HG03460 (cell line): ENCODE measurements around the gene SLC35E2B.
"Not testable (repeated sequence)": the region's sequence is repeated elsewhere in the genome, so short reads cannot be mapped to it uniquely, and the experiment has no call there.

Experiments
- ATAC-seq: cut with Tn5 transposase; IDR thresholded peaks from one replicate; pipeline ENCODE4 v1.9.1; 2021; ENCODE audit not compliant: unreplicated experiment

SLC35E2B gene

DNA sequence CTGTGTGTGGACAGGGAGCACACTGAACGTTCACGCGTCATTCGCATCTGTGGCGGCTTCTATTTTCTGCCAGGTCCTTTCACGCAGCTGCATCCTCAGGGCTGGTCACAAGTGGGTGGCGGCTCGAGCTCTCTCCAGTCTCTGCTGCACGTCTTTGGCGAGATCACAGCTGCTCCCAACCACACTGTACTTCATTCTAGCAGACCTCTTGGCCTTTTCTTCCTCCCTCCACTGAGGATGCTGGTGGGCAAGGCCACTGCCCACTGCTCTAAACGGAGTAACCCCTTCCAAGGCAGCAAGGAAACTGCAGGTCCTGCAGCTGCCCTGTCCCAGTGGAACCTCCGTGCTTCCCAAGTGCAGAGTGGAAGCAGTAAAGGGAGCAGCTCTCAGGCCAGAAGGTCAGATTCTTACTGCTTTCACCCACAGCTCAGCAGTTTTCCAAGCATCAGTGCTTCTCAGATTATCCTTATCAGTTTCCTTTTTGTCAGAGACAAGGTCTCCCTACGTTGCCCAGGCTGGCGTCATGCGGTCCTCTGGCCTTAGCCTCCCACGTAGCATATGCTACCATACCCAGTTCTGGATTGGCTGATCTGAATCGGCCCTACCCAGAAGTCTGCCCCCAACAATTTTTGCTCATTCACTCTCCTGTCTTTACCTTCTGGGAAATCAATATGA is 44.9 kb downstream of the SLC35E2B start:
- not testable (repeated sequence) for ATAC-seq

DNA sequence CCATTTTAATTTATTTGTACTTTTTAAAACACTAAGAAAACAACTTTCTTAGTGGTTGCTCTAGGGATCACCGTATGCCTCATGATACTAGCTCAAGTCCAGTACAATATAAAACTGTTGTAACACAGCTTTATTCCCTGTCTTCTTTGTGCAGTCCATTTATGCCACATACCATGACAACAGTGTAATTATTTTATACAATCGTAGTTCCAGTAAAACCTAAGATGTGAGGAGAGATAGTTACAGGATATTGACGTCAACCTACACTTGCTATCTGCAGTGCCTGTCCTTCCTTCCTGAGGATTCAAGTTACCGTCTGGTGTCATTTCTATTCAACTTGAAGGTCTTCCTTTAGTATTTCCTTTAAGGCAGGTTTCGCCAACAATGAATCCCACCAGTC is 46.3 kb downstream of the SLC35E2B start:
- not testable (repeated sequence) for ATAC-seq

DNA sequence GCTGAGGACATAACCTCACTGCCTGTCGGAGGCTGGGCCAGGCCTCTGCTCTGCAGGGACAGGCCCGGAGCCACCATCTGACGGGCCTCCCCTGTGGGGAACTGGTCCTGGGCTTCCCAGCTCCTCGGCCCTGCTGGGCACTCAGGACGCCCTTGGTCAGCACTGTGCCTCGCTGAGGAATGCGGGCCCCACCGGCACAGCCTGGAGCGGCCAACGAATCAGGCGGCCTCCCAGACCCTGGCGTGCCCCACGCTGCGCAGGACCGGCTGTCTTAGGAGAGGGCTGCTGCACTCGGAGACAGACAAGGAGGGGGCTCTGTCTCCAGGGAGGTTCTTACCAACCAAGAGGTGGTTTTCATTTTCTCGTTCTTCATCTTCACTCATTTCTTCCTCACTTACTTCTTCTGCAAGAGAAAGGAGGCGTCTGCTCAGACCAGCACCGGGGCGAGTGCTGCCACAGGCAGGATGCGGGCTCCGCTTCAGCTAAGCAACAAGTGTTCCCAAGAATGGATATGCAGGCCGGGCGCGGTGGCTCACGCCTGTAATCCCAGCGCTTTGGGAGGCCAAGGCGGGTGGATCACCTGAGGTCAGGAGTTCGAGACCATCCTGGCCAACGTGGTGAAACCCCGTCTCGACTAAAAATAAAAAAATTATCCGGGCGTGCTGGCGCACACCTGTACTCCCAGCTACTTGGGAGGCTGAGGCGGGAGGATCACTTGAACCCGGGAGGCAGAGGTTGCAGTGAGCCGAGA is 51.7 kb downstream of the SLC35E2B start:
- not testable (repeated sequence) for ATAC-seq

DNA sequence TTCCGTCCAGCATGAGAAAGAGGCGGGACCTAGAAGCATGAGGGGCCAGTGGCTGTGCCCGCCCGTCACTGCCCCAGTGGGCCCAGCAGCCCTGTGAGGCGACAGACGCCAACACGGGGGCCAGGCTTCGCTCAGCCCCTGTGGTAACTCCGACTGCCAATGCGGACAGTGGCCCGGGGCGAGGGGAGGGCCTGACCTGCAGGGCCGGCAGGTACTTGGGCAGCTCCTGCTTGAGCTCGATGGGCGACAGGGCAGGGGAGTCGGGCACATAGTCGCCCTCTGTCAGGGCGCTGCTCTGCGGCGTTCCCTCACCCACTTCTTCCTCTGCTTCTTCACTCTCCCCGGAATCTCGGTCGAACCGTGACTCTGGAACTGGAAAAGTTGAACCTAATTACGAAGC is 52.5 kb downstream of the SLC35E2B start:
- not testable (repeated sequence) for ATAC-seq

DNA sequence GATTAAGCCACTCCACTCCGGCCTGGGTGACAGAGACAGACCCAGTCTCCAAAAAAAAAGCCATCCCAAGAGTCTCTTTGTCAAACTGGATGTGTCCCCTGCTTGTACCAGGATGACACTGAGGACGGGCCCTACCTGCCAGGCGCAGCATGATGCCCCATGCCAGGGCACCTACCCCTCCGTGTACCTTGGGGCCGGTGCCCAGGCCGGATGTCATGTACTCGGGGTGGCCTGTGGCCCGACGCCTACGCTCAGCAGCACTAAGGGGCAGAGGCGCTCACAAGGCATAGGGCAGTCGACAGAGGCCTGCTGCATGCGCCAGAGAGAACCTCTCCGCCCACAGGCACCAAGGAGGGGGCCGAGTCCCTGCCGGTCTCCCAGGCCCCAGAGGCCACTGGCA is 53.2 kb downstream of the SLC35E2B start:
- not testable (repeated sequence) for ATAC-seq

DNA sequence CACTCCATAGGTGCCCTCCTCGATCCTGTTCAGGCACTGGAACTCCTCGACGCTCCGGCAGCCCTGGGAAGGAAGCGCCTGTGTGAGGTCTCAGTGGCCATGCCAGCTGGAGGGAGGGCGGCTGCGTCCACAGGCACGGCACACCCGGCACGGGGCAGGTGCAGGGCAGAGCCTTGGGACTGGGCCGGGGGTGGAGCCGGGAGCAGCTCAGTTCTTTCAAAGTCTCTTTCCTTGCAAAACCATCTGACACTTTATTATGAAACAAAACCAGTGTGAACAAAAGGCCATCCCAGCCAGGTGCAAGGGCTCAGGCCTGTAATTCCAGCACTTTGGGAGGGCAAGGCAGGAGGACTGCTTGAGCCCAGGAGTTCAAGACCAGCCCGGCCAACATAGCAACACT is 54.1 kb downstream of the SLC35E2B start:
- ATAC-seq: not testable (repeated sequence)

DNA sequence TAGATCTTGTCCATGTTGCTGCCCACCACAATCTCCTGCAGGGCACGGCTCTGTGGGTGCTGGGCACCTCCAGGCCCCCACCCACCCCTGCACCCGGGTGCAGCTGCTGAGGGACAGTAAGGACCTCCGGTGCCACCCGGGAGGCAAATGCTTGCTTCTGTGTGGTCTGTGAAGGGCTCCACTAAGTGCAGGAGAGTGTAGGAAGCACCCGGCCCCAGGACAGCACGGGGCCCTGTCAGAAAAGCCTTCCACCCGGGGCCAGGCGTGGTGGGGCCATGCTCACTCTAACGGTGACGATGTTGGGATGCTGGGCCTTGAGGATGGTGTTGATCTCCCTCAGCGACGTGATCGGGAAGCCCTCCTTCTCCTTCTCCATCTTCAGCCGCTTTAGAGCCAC is 55.1 kb downstream of the SLC35E2B start:
- ATAC-seq: not testable (repeated sequence)

DNA sequence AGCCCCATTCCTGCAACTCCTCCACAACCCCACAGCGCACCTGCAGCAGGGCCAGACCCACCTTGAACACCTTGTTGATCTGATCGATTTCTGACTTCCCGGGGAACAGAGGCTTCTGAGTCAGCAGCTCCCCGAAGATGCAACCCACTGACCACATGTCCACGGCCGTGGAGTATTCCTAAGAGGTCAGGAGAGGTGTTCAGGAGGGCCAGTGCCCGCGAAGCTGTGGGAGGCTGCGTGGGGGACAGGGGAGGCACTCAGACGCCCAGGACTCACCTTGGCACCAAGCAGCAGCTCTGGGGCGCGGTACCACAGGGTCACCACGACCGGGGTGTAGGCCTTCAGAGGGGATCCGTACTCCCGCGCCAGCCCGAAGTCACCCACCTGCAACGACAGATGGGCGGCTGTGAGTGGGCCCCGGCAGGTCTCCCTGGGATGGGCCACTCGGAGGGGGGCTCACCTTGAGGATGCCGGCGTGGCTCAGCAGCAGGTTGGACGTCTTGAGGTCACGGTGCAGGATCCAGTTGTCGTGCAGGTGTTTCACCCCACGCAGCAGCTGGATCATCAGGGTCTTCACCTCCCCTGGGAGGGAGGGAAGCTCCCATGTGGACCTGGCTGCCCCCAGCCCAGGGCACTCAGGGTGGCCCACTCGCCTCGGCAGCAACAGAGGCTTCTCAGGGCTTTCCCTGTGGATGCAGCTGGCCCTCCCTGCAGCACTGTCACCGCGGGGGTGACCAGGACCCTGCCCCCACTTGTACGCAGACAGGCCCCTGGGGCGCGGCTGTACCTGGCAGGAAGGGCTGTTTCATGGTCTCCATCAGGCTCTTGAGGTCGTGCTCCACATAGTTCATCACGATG is 55.7 kb downstream of the SLC35E2B start:
- ATAC-seq: not testable (repeated sequence)

DNA sequence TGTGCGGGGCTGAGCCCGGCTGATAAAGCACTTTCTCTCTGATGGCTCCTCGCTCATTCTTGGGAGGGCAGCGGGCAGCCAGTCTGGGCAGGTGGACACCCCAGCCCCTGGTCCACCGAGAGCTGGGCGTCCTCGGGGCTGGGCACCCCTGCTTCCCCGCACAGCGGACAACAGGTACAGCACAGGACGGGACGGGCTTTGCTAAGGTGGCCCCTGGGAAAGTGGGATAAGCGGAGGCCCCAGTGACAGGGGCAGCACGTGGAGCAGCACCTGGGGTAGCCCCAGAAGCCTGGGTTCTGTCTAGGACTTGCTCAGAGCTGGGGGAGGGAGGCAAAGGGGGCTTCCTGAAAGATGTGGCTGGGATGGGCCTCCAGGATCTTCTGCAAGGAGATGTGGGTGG is 58.0 kb downstream of the SLC35E2B start:
- ATAC-seq: not testable (repeated sequence)

DNA sequence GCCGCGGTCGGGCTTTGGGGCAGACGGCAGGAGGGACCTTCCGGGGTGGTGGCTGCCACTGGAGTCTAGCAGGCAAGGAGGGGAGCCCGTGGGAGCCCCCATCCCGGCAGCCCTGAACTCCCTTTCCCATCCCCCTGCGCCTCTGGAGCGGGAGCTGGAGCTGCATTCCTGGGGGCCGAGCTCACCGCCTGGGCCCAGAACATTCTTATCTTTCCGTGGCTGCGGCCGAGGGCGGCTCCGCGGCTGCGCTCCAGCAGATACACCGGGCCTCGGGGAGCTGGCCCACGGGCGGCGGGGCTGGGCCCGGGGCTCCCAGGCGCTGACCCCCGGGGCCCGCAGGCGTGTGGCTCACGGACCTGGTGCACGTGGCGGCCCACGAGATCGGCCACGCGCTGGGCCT is 59.2 kb downstream of the SLC35E2B start:
- not testable (repeated sequence) for ATAC-seq

DNA sequence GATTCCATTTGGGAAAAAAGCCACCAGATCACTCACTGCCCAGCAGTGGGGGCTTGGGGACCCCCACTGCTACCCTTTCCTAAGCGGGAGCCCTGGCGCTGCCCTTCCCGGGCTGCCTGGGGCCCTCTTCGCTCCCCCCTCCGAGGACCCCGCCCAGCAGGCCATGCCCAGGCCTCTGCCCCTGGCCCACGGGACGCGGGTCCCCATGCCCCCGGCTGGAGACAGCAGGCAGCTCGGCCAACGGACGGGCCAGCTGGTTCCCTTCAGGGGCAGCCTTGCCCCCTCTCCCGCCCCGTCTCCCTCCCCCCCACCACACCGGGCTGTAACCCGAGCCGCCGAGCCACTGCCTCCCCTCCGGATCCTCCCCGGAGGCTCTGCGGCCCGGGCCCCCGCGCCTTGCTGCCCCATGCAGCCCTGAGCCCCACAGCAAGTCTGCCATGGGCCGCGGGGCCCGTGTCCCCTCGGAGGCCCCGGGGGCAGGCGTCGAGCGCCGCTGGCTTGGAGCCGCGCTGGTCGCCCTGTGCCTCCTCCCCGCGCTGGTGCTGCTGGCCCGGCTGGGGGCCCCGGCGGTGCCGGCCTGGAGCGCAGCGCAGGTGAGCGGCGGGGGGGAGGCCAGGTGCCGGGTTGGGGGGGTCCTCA is 60.7 kb downstream of the SLC35E2B start, which contains the start of gene MMP23B:
TSS of gene MMP23B (plus strand) at position 392 of the 639 bp plus-strand sequence. CDS start at position 438, 46 bp downstream.
- no peak for ATAC-seq

DNA sequence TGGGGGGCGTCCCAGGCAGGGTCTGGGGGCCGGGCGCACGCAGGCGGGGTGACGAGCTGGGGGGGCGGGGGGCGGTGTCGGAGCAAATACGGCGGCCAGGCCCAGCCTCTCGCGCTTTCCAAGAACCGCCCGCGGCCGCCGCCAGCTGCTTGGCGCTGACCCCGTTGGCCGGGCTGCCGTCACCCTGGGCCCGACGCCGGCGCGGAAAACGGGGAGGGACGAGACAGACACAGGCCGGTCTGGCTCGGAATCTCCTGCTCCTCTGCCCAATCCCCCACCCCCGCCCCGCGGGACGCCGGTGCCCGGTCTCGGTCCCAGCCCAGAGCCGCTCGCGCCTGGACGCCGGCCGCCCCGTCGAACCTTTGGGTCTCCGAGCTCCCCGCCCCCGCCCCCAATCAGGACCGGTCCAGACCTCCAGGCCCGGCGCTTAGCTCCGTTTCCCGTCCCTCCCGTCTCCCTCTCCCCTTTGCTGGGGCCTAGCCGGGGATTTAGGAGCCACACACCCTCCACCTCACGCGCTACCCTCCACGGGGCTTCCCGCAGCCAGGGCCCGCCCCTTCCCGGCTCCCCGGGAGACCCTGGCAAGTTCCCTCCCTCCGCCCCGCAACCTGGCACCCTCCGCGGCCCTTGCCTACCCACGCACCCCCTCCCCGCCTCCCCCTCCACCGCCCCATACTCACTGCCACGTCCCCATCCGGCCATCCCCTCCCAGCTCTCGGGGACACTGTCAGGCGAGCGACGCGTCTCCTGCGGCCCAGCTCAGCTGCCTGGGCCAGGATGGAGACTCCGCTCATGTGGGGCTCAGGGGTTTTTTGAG is 61.4 kb downstream of the SLC35E2B start:
- ATAC-seq: no peak

DNA sequence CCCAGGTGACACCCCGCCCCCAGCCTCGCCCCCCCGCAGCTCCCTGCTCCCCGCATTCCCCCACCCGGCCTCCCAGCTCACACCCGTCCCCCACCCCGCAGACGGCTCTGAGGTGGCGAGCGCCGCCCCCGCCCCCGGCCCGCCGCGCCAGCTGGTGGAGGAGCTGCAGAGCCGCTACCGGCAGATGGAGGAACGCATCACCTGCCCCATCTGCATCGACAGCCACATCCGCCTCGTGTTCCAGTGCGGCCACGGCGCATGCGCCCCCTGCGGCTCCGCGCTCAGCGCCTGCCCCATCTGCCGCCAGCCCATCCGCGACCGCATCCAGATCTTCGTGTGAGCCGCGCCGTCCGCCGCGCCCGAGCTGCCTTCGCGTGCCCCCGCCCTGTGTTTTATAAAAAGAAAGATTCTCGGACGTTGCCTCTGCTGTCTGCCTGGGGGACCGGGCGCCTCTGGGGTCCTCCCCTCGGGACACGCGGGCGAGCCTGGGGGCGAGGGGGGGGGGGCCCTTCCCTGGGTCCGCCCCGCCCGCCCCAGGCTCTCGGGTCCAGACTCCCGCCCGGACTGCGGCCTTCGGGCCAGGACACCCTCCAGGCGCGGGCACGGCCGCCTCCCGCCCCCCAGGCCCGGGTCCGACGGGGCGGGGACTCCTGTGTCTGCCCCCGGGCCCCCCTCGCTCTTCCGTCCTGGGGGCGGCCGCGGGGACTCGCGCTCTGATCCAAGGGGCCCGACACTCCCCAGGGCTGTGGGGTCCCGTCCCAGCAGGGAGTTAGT is 62.2 kb downstream of the SLC35E2B start:
- ATAC-seq: peak; percentile 51

DNA sequence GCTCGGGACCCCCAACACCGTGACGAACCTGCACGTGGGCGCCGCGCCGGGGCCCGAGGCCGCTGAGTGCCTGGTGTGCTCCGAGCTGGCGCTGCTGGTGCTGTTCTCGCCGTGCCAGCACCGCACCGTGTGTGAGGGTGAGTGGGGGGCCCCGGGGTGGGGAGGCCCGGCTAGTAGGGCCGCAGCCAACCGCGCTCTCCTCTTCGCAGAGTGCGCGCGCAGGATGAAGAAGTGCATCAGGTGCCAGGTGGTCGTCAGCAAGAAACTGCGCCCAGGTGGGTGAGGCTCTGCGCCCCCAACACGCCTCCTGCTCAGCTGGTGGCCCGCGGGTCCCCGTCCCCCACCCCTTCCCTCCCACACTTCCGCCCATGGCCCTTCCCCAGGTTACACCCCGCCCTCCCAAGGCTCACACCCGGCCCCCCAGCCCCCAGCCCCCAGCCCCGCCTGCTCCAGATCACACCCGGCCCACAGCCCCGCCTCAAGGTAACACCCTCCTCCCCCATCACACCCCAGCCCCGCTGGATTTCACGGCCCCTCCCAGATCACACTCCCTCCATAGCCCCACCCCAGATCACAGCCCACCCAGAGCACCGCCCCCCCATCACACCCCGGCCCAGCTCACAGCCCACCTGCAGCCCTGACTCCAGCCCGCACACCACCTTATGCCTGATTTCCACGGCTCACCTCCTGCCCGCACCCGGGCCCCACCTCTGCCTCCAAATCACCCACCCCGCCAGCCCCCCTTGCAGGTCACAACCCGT is 63.0 kb downstream of the SLC35E2B start:
- ATAC-seq: no peak

DNA sequence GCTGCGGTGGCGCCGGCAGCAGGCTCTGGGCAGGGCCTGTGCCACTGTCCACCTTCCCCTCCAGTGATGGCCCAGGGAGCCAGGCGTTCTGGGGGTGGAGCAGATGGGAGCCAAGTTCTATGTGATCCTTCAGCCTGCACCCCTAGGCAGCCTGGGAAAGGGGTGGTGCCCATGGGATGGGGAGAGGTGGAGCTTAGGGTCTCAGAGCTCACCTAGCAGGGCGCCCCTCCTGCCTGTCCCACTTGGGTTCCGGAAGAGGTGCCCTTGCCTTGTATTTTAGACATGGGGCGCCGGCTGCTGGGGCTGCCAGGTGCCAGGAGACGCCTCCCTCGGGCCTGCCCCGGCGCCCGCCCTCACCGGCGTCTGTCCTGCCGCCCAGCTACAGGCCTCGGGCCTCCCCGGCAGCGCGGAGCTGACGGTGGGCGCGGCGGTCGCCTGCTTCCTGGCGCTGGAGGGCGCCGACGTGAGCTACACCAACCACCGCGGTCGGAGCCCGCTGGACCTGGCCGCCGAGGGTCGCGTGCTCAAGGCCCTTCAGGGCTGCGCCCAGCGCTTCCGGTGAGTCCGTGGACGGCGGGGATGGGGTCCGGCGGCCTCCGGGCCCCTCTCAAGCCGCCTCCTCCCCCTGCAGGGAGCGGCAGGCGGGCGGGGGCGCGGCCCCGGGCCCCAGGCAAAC is 63.7 kb downstream of the SLC35E2B start:
- no peak for ATAC-seq

DNA sequence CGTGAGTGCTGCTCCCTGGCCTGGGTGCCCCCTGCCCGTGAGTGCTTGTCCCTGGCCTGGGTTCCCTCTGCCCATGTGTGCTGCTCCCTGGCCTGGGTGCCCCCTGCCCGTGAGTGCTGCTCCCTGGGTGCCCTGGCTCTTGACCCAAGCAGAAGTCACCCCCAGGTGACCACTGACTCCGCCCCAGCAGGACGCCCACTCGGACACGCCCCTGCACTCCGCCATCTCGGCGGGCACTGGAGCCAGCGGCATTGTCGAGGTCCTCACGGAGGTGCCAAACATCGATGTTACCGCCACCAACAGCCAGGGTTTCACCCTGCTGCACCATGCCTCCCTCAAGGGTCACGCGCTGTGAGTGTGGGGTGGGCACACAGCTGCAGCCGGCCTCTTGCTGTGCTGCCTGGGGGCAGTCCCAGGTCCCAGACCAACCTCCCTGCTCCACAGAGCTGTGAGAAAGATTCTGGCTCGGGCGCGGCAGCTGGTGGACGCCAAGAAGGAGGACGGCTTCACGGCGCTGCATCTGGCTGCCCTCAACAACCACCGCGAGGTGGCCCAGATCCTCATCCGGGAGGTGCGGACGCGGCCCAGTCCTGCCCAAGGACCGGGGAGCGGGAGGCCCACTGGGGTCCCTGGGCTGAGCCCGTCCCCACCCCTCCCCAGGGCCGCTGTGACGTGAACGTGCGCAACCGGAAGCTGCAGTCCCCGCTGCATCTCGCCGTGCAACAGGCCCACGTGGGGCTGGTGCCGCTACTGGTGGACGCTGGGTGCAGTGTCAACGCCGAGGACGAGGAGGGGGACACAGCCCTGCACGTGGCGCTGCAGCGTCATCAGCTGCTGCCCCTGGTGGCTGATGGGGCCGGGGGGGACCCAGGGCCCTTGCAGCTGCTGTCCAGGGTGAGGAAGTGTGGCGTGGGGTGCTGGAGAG is 64.5 kb downstream of the SLC35E2B start:
- no peak for ATAC-seq

DNA sequence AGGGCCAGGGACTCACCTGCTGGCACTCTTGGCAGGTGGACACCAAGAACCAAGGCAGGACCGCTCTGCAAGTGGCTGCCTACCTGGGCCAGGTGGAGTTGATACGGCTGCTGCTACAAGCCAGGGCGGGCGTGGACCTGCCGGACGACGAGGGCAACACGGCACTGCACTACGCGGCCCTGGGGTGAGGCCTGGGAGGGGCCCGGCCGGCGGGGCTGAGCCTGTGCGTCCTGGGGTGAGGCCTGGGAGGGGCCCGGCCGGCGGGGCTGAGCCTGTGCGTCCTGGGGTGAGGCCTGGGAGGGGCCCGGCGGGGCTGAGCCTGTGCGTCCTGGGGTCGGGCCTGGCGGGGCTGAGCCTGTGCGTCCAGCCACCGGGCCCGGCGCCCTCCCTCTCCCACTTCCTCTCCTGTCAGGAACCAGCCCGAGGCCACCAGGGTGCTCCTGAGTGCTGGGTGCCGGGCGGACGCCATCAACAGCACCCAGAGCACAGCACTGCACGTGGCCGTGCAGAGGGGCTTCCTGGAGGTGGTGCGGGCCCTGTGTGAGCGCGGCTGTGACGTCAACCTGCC is 65.2 kb downstream of the SLC35E2B start:
- no peak for ATAC-seq
